Vagina (tissue), 2 donors: Measurements from ENCODE around the gene SMC6.

ENCODE experiments used
- CTCF ChIP-seq, 3 experiments: fragments of 450-650 bp in 2 of 3; fragments of 200-600 bp in 1 of 3; sonication (generic) in 1 of 3; IDR thresholded peaks; one replicate each; pipeline ENCODE4 v1.5.1; 2017 to 2019; ENCODE audit warnings: antibody characterized with exemption in 3 of 3, mild to moderate bottlenecking in 2 of 3, moderate library complexity in 2 of 3
- POLR2A ChIP-seq, 2 donors: fragments of 450-650 bp; IDR thresholded peaks; one replicate each; pipeline ENCODE4 v1.6.1; 2017; ENCODE audit warnings: antibody characterized with exemption in 2 of 2, mild to moderate bottlenecking in 2 of 2, moderate library complexity in 2 of 2

- TF ChIP-seq POLR2A (IDR thresholded peaks at IDR 0.05) (no peak), CTCF (IDR thresholded peaks at IDR 0.05) (no peak)
Measured at GRCh38 chr2:17706845-17707244, 46.8 kb downstream of the SMC6 start.
